IMR-90 (cell line): ENCODE data around the gene SEMA5A. TPM values are rescaled to one million over a fixed set of nuclear protein-coding genes. Genes with fewer than 3 reads are reported as not detected.

ENCODE experiments used
- ATAC-seq: fragments of 200-7000 bp; cut with Tn5 transposase; 2 replicates; pipeline ENCODE4 v1.9.1; 2020; ENCODE audit warnings: low read depth, mild to moderate bottlenecking, moderate library complexity
- BruUV-seq: library from RNA; stranded (reverse); fragments of 400-500 nt; replicated peaks from 2 replicates; lab custom pipeline; 2021; lab: Mats Ljungman, UMichigan
- CTCF ChIA-PET: fragments of 300-600 bp; formaldehyde crosslinking; extraction: SDS; loops from one replicate; lab custom pipeline; 2021; ENCODE audit warnings: antibody characterized with exemption; lab: Yijun Ruan, JAX
- POLR2A ChIA-PET: fragments of 300-600 bp; sonication (Branson Sonifier 250); formaldehyde crosslinking; loops from one replicate; lab custom pipeline; 2022; ENCODE audit warnings: antibody characterized with exemption; ENCODE audit not compliant: unreplicated experiment; lab: Charles Lee
- DNase-seq: peaks from one replicate; pipeline ENCODE4 v3.0.0; 2013
- H2AFZ ChIP-seq: replicated peaks from 2 replicates; pipeline ENCODE3; 2013; ENCODE audit warnings: low read length, mild to moderate bottlenecking; ENCODE audit not compliant: poor library complexity
- H2AK5ac ChIP-seq: 2 replicates; pipeline ENCODE4 v1.6.1; 2013; ENCODE audit warnings: low read depth, low read length, inconsistent platforms
- H2AK9ac ChIP-seq: replicated peaks from 2 replicates; pipeline ENCODE3; 2013; ENCODE audit warnings: mild to moderate bottlenecking, low read depth, low read length, moderate library complexity; ENCODE audit not compliant: poor library complexity
- H2BK120ac ChIP-seq: 2 replicates; pipeline ENCODE4 v1.6.1; 2013; ENCODE audit warnings: low read depth, low read length, inconsistent platforms
- H2BK15ac ChIP-seq: 3 replicates; pipeline ENCODE4 v1.6.1; 2013; ENCODE audit warnings: low read depth, low read length, inconsistent platforms
- H2BK20ac ChIP-seq: 2 replicates; pipeline ENCODE4 v1.6.1; 2013; ENCODE audit warnings: low read depth, mild to moderate bottlenecking, inconsistent platforms, low read length, moderate library complexity
- H2BK5ac ChIP-seq: 2 replicates; pipeline ENCODE4 v1.6.1; 2013; ENCODE audit warnings: mild to moderate bottlenecking, low read depth, low read length, inconsistent platforms; ENCODE audit not compliant: poor library complexity, severe bottlenecking
- H3K14ac ChIP-seq: replicated peaks from 2 replicates; pipeline ENCODE4 v1.6.1; 2013; ENCODE audit warnings: low read depth, low read length, inconsistent platforms
- H3K18ac ChIP-seq: 2 replicates; pipeline ENCODE4 v1.6.1; 2013; ENCODE audit warnings: low read depth, low read length, control low read depth
- H3K23ac ChIP-seq: 2 replicates; pipeline ENCODE4 v1.6.1; 2013; ENCODE audit warnings: low read depth, low read length, inconsistent platforms
- H3K27ac ChIP-seq: 2 replicates; pipeline ENCODE4 v1.5.1; 2013; ENCODE audit warnings: mild to moderate bottlenecking, control low read depth, low read length; ENCODE audit not compliant: insufficient read depth
- H3K27me3 ChIP-seq: 2 replicates; pipeline ENCODE4 v1.6.1; 2013; ENCODE audit warnings: low read length; ENCODE audit not compliant: control insufficient read depth, insufficient read depth
- H3K36me3 ChIP-seq: 2 replicates; pipeline ENCODE4 v1.6.1; 2013; ENCODE audit warnings: low read length, mixed read lengths; ENCODE audit not compliant: control insufficient read depth, insufficient read depth
- H3K4ac ChIP-seq: 2 replicates; pipeline ENCODE4 v1.6.1; 2013; ENCODE audit warnings: low read depth, low read length, inconsistent platforms
- H3K4me1 ChIP-seq: 2 replicates; pipeline ENCODE4 v1.6.1; 2013; ENCODE audit warnings: low read length, mixed read lengths; ENCODE audit not compliant: control insufficient read depth, insufficient read depth
- H3K4me2 ChIP-seq: 2 replicates; pipeline ENCODE4 v1.6.1; 2013; ENCODE audit warnings: low read depth, mild to moderate bottlenecking, control low read depth, low read length, moderate library complexity
- H3K4me3 ChIP-seq: 2 replicates; pipeline ENCODE4 v1.5.1; 2013; ENCODE audit warnings: low read depth, mild to moderate bottlenecking, control low read depth, low read length, moderate library complexity; ENCODE audit not compliant: insufficient read depth
- H3K56ac ChIP-seq: 2 replicates; pipeline ENCODE4 v1.6.1; 2013; ENCODE audit warnings: low read length, inconsistent platforms; ENCODE audit not compliant: insufficient read depth; ENCODE audit errors: extremely low read depth
- H3K79me1 ChIP-seq, 2 experiments: 2 replicates each; pipeline ENCODE4 v1.6.1; 2013; ENCODE audit warnings: low read length in 2 of 2, inconsistent platforms in 1 of 2, low read depth in 1 of 2
- H3K9ac ChIP-seq: 2 replicates; pipeline ENCODE4 v1.6.1; 2013; ENCODE audit warnings: low read depth, low read length, control low read depth
- H3K9me1 ChIP-seq: 2 replicates; pipeline ENCODE4 v1.6.1; 2013; ENCODE audit warnings: low read length, inconsistent platforms; ENCODE audit not compliant: insufficient read depth
- H3K9me3 ChIP-seq: 2 replicates; pipeline ENCODE4 v1.6.1; 2013; ENCODE audit warnings: low read length; ENCODE audit not compliant: control insufficient read depth, insufficient read depth
- H4K20me1 ChIP-seq: 2 replicates; pipeline ENCODE4 v1.6.1; 2013; ENCODE audit warnings: low read length, inconsistent platforms; ENCODE audit not compliant: insufficient read depth
- H4K5ac ChIP-seq: 2 replicates; pipeline ENCODE4 v1.6.1; 2013; ENCODE audit warnings: mild to moderate bottlenecking, low read depth, low read length, control low read depth
- H4K8ac ChIP-seq, 2 experiments: 2 replicates each; pipeline ENCODE4 v1.6.1; 2013; ENCODE audit warnings: low read depth in 2 of 2, low read length in 2 of 2, control low read depth in 1 of 2, inconsistent platforms in 1 of 2
- H4K91ac ChIP-seq: 2 replicates; pipeline ENCODE4 v1.6.1; 2013; ENCODE audit warnings: low read depth, low read length, inconsistent platforms; ENCODE audit not compliant: insufficient read depth
- BHLHE40 ChIP-seq: fragments of 150-350 bp; IDR thresholded peaks from 2 replicates; pipeline ENCODE4 v1.6.1; 2016; ENCODE audit warnings: mild to moderate bottlenecking, low read depth, low read length
- CHD1 ChIP-seq: IDR thresholded peaks from 2 replicates; pipeline ENCODE4 v1.6.1; 2012; ENCODE audit warnings: low read depth, low read length, improper control_type of control experiment
- MAFK ChIP-seq: IDR thresholded peaks from 2 replicates; pipeline ENCODE4 v1.6.1; 2012; ENCODE audit warnings: low read depth, low read length, improper control_type of control experiment
- MXI1 ChIP-seq: IDR thresholded peaks from 2 replicates; pipeline ENCODE4 v1.6.1; 2012; ENCODE audit warnings: low read depth, mild to moderate bottlenecking, low read length, moderate library complexity, borderline replicate concordance
- SMC3 ChIP-seq: fragments of 150-350 bp; IDR thresholded peaks from 2 replicates; pipeline ENCODE4 v1.6.1; 2016; ENCODE audit warnings: low read depth, mild to moderate bottlenecking, antibody characterized with exemption, low read length, moderate library complexity
- USF2 ChIP-seq: fragments of 150-350 bp; IDR thresholded peaks from 2 replicates; pipeline ENCODE4 v1.6.1; 2017; ENCODE audit warnings: mild to moderate bottlenecking, antibody characterized with exemption, low read length, low read depth
- dilution Hi-C: fragments of 300-500 bp; cut with HindIII; formaldehyde crosslinking; loops from one replicate; pipeline ENCODE4 v1.14.3; 2018; ENCODE audit warnings: low sequenced_read_pairs; ENCODE audit not compliant: unreplicated experiment
- in situ Hi-C: fragments of 300-500 bp; cut with MboI; formaldehyde crosslinking; loops from 3 replicates; pipeline ENCODE4 v1.14.3; 2019; ENCODE audit warnings: low sequenced_read_pairs, inconsistent platforms, mixed read lengths
- intact Hi-C: fragments of 100-400 bp; cut with micrococcal nuclease; formaldehyde crosslinking; loops from 2 replicates; pipeline ENCODE4 v1.10.0; 2022
- polyA plus RNA-seq, 3 experiments: library from polyadenylated mRNA; depleted of rRNA; stranded (reverse); fragments of >200 nt; gene quantifications; 2 replicates each; pipeline ENCODE4 v1.2.3, GENCODE V29; 2012; ENCODE audit warnings: low replicate concordance in 1 of 3
- total RNA-seq: library from RNA; depleted of rRNA; stranded (reverse); fragments of >200 nt; gene quantifications from 2 replicates; pipeline ENCODE4 v1.2.3, GENCODE V29; 2012

Gene SEMA5A
- total and polyA plus RNA-seq, 2 of the 4 experiments (the other 2 are of a cell fraction) = 8.2 to 9.9 TPM

- DNase-seq (no peak), ATAC-seq (no peak)
- Histone ChIP-seq H3K9me1 (peaks cover 13% of the 10 kb centered on the region), H4K20me1 (peaks cover 4% of the 10 kb centered on the region; the same call in 1 of the 2 replicates), H3K56ac (no peak overlapping the region), H3K14ac (no peak overlapping the region), H3K4me1 (peaks cover 10% of the 10 kb centered on the region), H2AK5ac (no peak overlapping the region), H4K5ac (no peak overlapping the region), H3K27ac (no peak overlapping the region), H3K36me3 (no peaks in the 10 kb centered on the region), H3K9me3 (no peaks in the 10 kb centered on the region), H3K4ac (no peak overlapping the region), H4K91ac (no peak overlapping the region), H3K27me3 (no peaks in the 10 kb centered on the region), H3K23ac (no peak overlapping the region), H2BK15ac (no peak overlapping the region), H3K18ac (no peak overlapping the region), H3K79me1 (peaks cover 7 to 49% of the 10 kb centered on the region in 2 experiments), H4K8ac (no peak overlapping the region), H2BK20ac (no peak overlapping the region), H2BK5ac (no peak overlapping the region), H3K9ac (no peak overlapping the region), H2BK120ac (no peak overlapping the region), H3K4me2 (no peak overlapping the region), H2AK9ac (no peak overlapping the region), H3K4me3 (no peak overlapping the region), H2AFZ (no peak overlapping the region)
- in situ Hi-C loops = no loop called here
- BruUV-seq = no TSS peak
- POLR2A ChIA-PET = no interaction called here
- CTCF ChIA-PET = no interaction called here
- TF ChIP-seq BHLHE40 (no peak), CHD1 (no peak), SMC3 (no peak), MXI1 (no peak), USF2 (no peak), MAFK (no peak)
- dilution Hi-C loops = no loop called here
- intact Hi-C loops = no loop called here
Observed at GRCh38 chr5:9425710-9426109, 120.2 kb downstream of the SEMA5A start.
